ENCODE measurements around the gene FAM3D. TPM values are rescaled to one million over a fixed set of nuclear protein-coding genes. Genes with fewer than 3 reads are reported as not detected.

The FAM3D gene
- total and polyA plus RNA-seq, 2 of the 8 experiments (the other 6 are each of a cell fraction or from before 2014, with no cell fraction given): not detected

GRCh38 chr3:58657036-58657520 lies 9.5 kb downstream of the FAM3D start (continued):
- TF ChIP-seq TAF7 (optimal IDR thresholded peaks at IDR 0.05; ENCODE audit: borderline replicate concordance, low read depth, low read length) (no peak), HDAC2 (IDR thresholded peaks at IDR 0.05; ENCODE audit: borderline replicate concordance in 1 of 2, low read depth in 2 of 2, low read length in 2 of 2) (no peak), POU5F1 (IDR thresholded peaks at IDR 0.05; ENCODE audit: low read depth, low read length) (no peak)
